ENCODE results near the gene CHL1. TPM values are rescaled to one million over a fixed set of nuclear protein-coding genes. Genes with fewer than 3 reads are reported as not detected.

CHL1 gene
- total and polyA plus RNA-seq, 2 experiments from 2014 or later = 0.24 TPM; not detected in 1

DNA sequence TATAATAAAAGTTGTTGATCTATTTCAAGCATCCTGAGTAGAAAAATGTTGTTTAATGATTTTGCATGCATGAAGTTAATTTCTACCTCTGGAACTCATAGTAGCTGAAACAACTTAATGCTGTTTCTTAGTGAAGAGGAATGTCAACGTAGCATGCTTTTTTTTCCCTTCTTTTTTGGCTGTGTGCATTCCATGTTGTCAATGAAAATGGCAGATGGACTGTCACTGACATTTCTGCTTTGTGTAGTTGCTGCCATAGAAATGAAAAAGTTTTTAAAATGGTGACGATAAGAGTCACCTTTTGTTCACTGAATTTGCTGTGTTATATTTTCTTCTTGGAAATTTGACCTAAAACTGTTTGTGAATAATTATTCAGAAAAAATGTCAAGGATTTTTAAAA is 116.3 kb downstream of the CHL1 start:
- no peaks in the 10 kb centered on the region for H3K4me1 ChIP-seq (ENCODE audit: low read depth)
- no peak overlapping the region for H3K27ac ChIP-seq
- no peaks in the 10 kb centered on the region for H3K9me3 ChIP-seq (ENCODE audit: low read depth)

DNA sequence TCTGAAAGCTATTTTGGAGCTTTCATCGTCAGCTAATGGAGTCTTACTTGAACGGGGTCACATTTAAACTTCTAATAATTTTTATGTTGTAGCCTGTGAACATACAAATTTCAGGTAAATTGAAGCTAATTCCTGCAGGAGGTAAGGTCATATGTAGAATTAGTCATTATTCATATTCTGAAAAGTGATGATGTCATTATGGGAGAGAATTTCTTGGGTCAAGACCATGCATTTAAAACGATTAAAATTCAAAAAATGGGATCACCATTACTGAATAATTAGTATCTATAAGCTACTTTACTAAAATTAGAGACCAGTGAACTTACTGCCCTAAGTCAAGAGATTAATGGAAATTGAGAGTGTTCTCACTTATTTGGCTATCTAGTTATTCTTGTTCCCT is 120.4 kb downstream of the CHL1 start:
- no peak overlapping the region for H3K4me3 ChIP-seq
- no peak for DNase-seq (ENCODE audit: low read depth in 1 of 2, low spot score in 1 of 2)
- no peaks in the 10 kb centered on the region for H3K4me1 ChIP-seq (ENCODE audit: low read depth)
- TF ChIP-seq, protein P1, sequence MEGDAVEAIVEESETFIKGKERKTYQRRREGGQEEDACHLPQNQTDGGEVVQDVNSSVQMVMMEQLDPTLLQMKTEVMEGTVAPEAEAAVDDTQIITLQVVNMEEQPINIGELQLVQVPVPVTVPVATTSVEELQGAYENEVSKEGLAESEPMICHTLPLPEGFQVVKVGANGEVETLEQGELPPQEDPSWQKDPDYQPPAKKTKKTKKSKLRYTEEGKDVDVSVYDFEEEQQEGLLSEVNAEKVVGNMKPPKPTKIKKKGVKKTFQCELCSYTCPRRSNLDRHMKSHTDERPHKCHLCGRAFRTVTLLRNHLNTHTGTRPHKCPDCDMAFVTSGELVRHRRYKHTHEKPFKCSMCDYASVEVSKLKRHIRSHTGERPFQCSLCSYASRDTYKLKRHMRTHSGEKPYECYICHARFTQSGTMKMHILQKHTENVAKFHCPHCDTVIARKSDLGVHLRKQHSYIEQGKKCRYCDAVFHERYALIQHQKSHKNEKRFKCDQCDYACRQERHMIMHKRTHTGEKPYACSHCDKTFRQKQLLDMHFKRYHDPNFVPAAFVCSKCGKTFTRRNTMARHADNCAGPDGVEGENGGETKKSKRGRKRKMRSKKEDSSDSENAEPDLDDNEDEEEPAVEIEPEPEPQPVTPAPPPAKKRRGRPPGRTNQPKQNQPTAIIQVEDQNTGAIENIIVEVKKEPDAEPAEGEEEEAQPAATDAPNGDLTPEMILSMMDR (IDR thresholded peaks at IDR 0.05; ENCODE audit: low read depth, low read length) = no peak
- H3K27me3 ChIP-seq = no peaks in the 10 kb centered on the region
- no peak overlapping the region for H3K27ac ChIP-seq
- H3K9me3 ChIP-seq (ENCODE audit: low read depth) = no peaks in the 10 kb centered on the region
- H3K36me3 ChIP-seq = no peaks in the 10 kb centered on the region

More for the DNA sequence above, 116.3 kb downstream of the CHL1 start:
- no peak overlapping the region for H3K4me3 ChIP-seq
- H3K36me3 ChIP-seq = no peaks in the 10 kb centered on the region
- TF ChIP-seq, protein P1 (IDR thresholded peaks at IDR 0.05; ENCODE audit: low read depth, low read length) = no peak
- DNase-seq (ENCODE audit: low read depth in 1 of 2, low spot score in 1 of 2) = no peak
- no peaks in the 10 kb centered on the region for H3K27me3 ChIP-seq

DNA sequence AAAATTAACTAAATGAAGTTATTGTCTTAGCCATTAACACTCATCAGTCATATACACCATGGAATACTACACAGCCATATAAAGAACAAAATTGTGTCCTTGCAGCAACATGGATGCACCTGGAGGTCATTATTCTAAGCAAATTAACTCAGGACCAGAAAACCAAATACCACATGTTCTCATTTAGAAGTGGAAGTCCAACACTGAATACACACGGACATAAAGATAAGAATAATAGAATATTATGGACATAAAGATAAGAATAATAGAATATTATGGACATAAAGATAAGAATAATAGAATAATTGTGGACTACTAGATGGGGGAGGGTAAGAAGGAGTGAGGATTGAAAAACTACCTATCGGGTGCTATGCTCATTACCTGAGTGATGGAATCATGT is 122.3 kb downstream of the CHL1 start:
- Histone ChIP-seq H3K9me3 (ENCODE audit: low read depth) (no peaks in the 10 kb centered on the region), H3K27me3 (no peaks in the 10 kb centered on the region), H3K36me3 (no peaks in the 10 kb centered on the region), H3K4me1 (ENCODE audit: low read depth) (no peaks in the 10 kb centered on the region), H3K27ac (no peak overlapping the region), H3K4me3 (no peak overlapping the region)
- TF ChIP-seq, protein P1 (IDR thresholded peaks at IDR 0.05; ENCODE audit: low read depth, low read length) = no peak
- DNase-seq (ENCODE audit: low read depth in 1 of 2, low spot score in 1 of 2) = no peak

DNA sequence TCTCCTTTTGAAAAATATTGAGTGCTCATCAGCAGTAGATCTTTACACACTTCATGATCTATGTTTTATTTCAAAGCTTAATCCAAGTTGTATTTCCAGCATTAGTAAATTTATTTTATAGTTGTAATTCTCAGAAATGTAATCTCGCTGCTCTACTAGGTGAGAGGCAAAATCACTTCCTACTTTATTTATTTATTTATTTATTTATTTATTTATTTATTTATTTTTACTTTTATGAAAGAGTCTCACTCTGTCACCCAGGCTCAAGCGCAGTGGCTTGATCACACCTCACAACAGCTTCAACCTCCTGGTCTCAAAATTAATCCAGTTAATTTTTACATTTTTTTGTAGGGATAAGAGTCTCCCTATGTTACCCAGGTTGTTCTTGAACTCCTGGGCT is 127.9 kb downstream of the CHL1 start:
- Histone ChIP-seq H3K4me3 (no peak overlapping the region), H3K27ac (no peak overlapping the region), H3K27me3 (no peaks in the 10 kb centered on the region), H3K9me3 (ENCODE audit: low read depth) (no peaks in the 10 kb centered on the region), H3K4me1 (ENCODE audit: low read depth) (no peaks in the 10 kb centered on the region), H3K36me3 (no peaks in the 10 kb centered on the region)
- TF ChIP-seq, protein P1 (IDR thresholded peaks at IDR 0.05; ENCODE audit: low read depth, low read length) = no peak
- no peak for DNase-seq (ENCODE audit: low read depth in 1 of 2, low spot score in 1 of 2)

DNA sequence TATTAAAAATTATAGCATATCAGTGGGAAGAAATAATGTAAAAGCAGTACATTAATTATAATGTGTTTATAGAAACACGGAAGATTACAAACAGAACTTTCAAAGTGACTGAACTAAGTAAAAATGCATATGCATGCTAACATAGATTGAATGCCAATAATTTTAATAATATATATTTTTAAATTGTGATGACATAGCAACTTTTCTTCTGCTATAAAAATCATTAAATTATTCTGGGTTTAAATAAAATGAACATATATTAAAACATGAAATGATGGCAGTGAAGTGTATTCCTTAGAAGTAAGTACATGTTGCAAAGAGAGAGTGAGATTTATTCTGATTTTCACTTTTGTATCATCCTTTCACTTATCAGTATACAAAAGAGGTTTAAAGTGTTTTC is 128.9 kb downstream of the CHL1 start:
- no peaks in the 10 kb centered on the region for H3K27me3 ChIP-seq
- no peaks in the 10 kb centered on the region for H3K4me1 ChIP-seq (ENCODE audit: low read depth)
- TF ChIP-seq, protein P1 (IDR thresholded peaks at IDR 0.05; ENCODE audit: low read depth, low read length) = no peak
- DNase-seq (ENCODE audit: low read depth in 1 of 2, low spot score in 1 of 2) = no peak
- H3K4me3 ChIP-seq = no peak overlapping the region
- no peaks in the 10 kb centered on the region for H3K9me3 ChIP-seq (ENCODE audit: low read depth)
- no peaks in the 10 kb centered on the region for H3K36me3 ChIP-seq
- no peak overlapping the region for H3K27ac ChIP-seq
